DND-41 (cell line): ENCODE results near the gene IQCE.

ENCODE experiments used
- ATAC-seq: fragments of 200-7000 bp; cut with Tn5 transposase; 3 replicates; pipeline ENCODE4 v1.9.1; 2021; ENCODE audit warnings: low read depth; ENCODE audit not compliant: insufficient read depth
- DNase-seq: peaks from one replicate; pipeline ENCODE4 v3.0.0-alpha.2; 2020
- H2AFZ ChIP-seq: 2 replicates; pipeline ENCODE4 v1.6.0; 2012; ENCODE audit warnings: low read depth, low read length
- H3K27ac ChIP-seq: 2 replicates; pipeline ENCODE4 v1.5.1; 2012; ENCODE audit warnings: low read length, inconsistent platforms
- H3K27me3 ChIP-seq: fragments of 200-600 bp; sonication (generic); 2 replicates; pipeline ENCODE4 v1.6.0; 2012; ENCODE audit warnings: low read length, mild to moderate bottlenecking, inconsistent platforms; ENCODE audit not compliant: insufficient read depth, poor library complexity
- H3K36me3 ChIP-seq: 2 replicates; pipeline ENCODE4 v1.5.1; 2012; ENCODE audit warnings: low read length, inconsistent platforms; ENCODE audit not compliant: insufficient read depth
- H3K4me1 ChIP-seq: 2 replicates; pipeline ENCODE4 v1.5.1; 2012; ENCODE audit warnings: mild to moderate bottlenecking, low read length; ENCODE audit not compliant: insufficient read depth
- H3K4me2 ChIP-seq: 2 replicates; pipeline ENCODE4 v1.6.0; 2012; ENCODE audit warnings: mild to moderate bottlenecking, moderate library complexity, low read length, inconsistent platforms; ENCODE audit not compliant: insufficient read depth
- H3K4me3 ChIP-seq, 2 experiments: fragments of 200-600 bp in 1 of 2; shearing (Covaris generic) in 1 of 2; 2 replicates each; pipeline ENCODE4 v1.5.1; 2012 to 2016; ENCODE audit warnings: inconsistent platforms in 2 of 2, low read length in 2 of 2, mild to moderate bottlenecking in 2 of 2, low read depth in 1 of 2, moderate library complexity in 1 of 2
- H3K79me2 ChIP-seq: 2 replicates; pipeline ENCODE4 v1.6.0; 2012; ENCODE audit warnings: low read length, inconsistent platforms; ENCODE audit not compliant: insufficient read depth
- H3K9ac ChIP-seq: 2 replicates; pipeline ENCODE4 v1.6.0; 2012; ENCODE audit warnings: low read depth, mild to moderate bottlenecking, inconsistent platforms, low read length, moderate library complexity
- H3K9me3 ChIP-seq: 2 replicates; pipeline ENCODE4 v1.5.1; 2012; ENCODE audit warnings: low read length, moderate library complexity, mild to moderate bottlenecking, inconsistent platforms; ENCODE audit not compliant: insufficient read depth, severe bottlenecking
- H4K20me1 ChIP-seq: 2 replicates; pipeline ENCODE4 v1.6.0; 2012; ENCODE audit warnings: low read length; ENCODE audit not compliant: insufficient read depth
- CTCF ChIP-seq: IDR thresholded peaks from 2 replicates; pipeline ENCODE4 v1.5.1; 2012; ENCODE audit warnings: borderline replicate concordance, low read length, moderate library complexity, mild to moderate bottlenecking; ENCODE audit not compliant: poor library complexity, severe bottlenecking; ENCODE audit errors: extremely low read depth
- EZH2 ChIP-seq: IDR thresholded peaks from 3 replicates; pipeline ENCODE4 v1.6.1; 2012; ENCODE audit warnings: borderline replicate concordance, low read depth, mild to moderate bottlenecking, moderate library complexity, low read length, inconsistent platforms; ENCODE audit not compliant: severe bottlenecking

The IQCE gene

GRCh38 chr7:2645274-2645868, 86.6 kb downstream of the IQCE start:
- Histone ChIP-seq H3K9ac (peak overlapping the region; percentile 12; the same call in 1 of the 2 replicates), H3K4me1 (peaks cover 28% of the 10 kb centered on the region), H3K4me2 (peak overlapping the region; percentile 49), H2AFZ (no peak overlapping the region), H4K20me1 (peaks cover 82% of the 10 kb centered on the region), H3K36me3 (peaks cover 56% of the 10 kb centered on the region), H3K4me3 (no peak overlapping the region), H3K9me3 (no peaks in the 10 kb centered on the region), H3K27me3 (no peaks in the 10 kb centered on the region), H3K79me2 (peaks cover 54% of the 10 kb centered on the region), H3K27ac (peak overlapping the region; percentile 73)
- ATAC-seq (peak; percentile 86), DNase-seq (peak; percentile 78)
- TF ChIP-seq EZH2: no peak
- no peak for TF ChIP-seq CTCF

- Histone ChIP-seq H3K27ac (no peak overlapping the region), H3K27me3 (no peaks in the 10 kb centered on the region), H3K79me2 (peaks cover 45% of the 10 kb centered on the region), H3K9ac (no peak overlapping the region), H3K4me1 (peaks cover 28% of the 10 kb centered on the region), H3K36me3 (peaks cover 58% of the 10 kb centered on the region), H3K9me3 (no peaks in the 10 kb centered on the region), H3K4me2 (no peak overlapping the region), H4K20me1 (peaks cover 73% of the 10 kb centered on the region), H2AFZ (no peak overlapping the region), H3K4me3 (no peak overlapping the region)
- TF ChIP-seq CTCF: no peak
- no peak for TF ChIP-seq EZH2
- ATAC-seq (no peak), DNase-seq (no peak)
Observed at GRCh38 chr7:2646336-2646679, 87.5 kb downstream of the IQCE start.

GRCh38 chr7:2646680-2647571, 88.1 kb downstream of the IQCE start:
- ATAC-seq: no peak
- Histone ChIP-seq H3K27me3 (no peaks in the 10 kb centered on the region), H3K79me2 (peaks cover 39% of the 10 kb centered on the region), H2AFZ (no peak overlapping the region), H3K27ac (no peak overlapping the region), H3K9ac (no peak overlapping the region), H3K36me3 (peaks cover 61% of the 10 kb centered on the region), H4K20me1 (peaks cover 69% of the 10 kb centered on the region), H3K4me1 (peaks cover 28% of the 10 kb centered on the region), H3K4me3 (no peak overlapping the region), H3K4me2 (no peak overlapping the region), H3K9me3 (no peaks in the 10 kb centered on the region)
- no peak for TF ChIP-seq CTCF
- no peak for TF ChIP-seq EZH2
- DNase-seq: no peak
